Measurements from ENCODE around the gene PSMC4.

PSMC4 gene

DNA sequence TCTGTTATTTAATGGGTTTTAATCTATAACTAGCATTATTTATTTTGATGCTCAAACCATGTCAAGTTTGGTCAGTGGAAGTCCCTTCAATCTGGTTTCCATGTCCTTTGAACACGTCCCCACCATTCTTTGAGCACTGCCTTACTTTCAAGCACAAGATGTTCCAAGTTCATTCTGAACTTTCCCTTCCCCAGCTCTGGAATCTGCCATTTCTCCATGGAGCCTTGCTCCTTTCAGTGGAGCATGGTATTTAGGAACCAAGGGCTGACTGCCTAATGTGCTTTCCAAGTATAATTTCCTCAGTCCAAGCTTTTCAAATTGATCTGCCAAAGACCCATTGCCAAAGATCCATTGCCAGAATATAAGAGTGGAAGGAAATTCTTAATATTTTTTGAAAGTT, 24.8 kb downstream of the PSMC4 start:
- DNase-seq, result no peak

DNA sequence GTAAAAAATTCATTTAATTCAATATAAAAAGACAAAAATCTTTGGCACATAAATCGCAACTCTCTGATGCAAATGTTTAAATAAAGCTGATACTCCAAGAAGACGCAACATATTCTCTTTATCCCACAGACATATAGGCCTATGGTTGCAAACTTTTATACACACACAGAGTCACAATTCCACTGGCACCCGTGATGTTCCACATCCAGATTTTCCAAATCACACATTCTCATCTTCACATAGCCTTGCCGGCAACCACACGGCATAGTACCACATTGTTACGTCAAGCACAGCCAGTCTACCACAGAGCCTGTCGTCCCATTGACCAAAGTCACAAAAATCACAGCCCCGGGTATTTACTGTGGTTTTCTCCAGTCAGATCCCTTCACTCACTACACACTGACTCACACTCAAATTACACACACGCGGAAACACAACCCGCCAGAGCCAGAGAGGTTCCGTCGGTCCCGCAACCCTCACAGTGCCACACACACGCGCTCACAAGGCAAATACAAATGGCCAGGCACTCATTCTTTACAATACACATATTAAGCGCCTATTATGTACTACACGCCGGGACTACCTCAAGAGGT, 25.3 kb downstream of the PSMC4 start:
- DNase-seq, result no peak

DNA sequence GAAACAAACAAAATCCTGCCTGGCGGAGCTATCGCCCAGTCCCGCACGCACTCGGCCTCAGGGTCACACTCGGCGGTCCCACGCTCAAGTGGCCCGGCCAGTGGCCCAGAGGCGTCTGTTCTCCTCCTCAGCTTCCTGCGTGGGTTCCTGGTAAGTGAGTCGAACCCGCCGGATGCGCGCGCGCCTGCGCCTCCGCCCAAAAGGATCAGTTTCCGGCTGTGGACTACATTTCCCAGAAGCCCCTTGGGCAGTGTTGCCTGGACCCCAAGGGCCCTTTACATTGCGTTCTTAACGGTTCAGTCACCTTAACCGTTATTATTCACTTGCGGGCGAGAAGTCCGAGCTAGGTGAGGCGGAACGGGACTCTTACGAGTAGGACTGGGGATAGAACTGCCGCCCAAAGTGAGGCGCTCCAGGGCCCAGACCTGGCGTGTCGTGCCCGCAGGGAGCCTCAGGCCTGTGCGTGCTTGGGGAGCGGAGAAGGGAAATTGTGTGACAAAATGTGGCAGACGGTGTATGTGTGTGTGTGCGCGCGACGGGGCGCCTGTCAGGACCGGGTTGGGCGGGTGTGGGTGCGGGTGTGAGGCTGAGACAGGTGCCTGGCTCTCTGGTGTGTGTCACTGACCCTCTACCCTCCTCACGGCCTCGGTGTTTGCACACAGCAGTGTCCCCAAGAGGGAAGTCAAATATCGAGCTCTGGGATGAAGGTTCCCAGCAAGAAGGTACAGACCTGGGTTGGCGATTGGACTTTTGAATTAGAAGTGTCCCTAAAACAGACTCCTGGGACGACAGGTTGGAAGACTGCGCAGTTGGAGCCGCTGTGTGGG, 26.1 kb downstream of the PSMC4 start, which contains the start of gene ZNF546:
Gene ZNF546 (plus strand): TSS at position 250 of the 827 bp plus-strand sequence. CDS start 1,267 bp downstream, outside the sequence.
- peak; percentile 64 for DNase-seq

DNA sequence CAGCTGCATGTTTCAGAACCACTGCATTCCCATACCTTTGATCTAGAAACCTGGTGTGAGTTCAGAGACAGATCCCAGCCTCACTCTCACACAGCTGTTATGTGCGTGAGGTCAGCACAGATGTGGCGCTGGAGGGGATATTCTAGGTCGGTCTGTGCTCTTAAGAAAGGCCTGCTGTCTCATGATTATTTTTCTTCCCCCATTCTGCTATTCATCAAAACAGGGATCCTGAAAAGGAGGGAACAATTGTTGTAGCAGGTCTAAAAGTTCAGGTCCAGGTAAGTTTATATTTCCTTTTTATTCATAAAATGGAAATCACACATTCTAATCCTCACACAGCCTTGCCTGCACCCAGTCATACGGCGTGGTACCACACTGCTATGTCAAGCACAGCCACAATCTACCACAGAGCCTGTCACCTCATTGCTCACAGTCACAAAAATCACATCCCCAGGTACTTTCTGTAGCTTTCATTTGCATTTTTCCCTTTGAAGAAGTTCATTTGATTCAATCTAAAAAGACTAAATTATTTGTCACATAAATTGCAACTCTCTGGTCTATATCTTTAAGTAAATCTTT, 26.8 kb downstream of the PSMC4 start:
- DNase-seq, result no peak

DNA sequence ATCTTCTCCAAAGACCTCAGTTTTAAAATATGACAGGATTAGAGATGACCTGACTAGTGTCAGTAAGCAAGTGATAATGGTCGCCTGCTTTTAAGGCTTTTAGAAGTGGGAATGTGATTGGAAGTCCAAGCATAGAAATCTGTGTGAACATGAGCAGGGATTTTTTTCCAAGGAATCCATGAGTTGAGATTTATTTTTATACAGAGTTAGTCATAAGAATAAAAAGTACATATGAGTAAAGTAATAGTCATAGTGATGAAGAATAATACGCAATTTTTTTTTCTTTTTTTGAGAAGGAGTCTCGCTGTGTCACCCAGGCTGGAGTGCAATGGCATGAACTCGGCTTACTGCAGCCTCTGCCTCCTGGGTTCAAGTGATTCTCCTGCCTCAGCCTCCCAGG, 27.5 kb downstream of the PSMC4 start:
- DNase-seq, result no peak

DNA sequence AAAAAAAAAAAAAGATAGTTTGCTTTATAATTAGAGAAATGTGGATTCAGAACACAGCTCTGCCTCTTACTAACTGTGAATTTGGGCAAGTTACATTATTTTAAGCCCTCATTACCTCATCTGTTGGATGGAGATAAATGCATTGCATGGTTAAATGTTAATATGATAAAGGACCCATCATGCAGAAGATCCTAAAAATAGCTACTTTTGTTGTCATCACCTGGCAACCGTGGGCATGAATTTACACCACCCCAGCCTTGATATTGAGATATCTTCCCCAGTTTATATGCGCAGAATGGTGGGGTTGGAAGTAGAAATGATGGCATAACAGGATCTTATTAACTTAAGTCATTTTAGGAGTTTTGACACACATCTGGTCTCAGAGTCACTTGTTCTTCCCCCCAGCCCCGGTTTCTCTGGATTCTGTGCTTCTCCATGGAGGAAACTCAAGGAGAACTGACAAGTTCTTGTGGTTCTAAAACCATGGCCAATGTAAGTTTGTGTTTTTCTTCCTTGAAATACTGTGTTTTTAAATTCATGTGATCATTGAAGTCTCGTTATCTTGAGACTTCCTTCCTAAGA, 34.8 kb downstream of the PSMC4 start:
- no peak for DNase-seq

DNA sequence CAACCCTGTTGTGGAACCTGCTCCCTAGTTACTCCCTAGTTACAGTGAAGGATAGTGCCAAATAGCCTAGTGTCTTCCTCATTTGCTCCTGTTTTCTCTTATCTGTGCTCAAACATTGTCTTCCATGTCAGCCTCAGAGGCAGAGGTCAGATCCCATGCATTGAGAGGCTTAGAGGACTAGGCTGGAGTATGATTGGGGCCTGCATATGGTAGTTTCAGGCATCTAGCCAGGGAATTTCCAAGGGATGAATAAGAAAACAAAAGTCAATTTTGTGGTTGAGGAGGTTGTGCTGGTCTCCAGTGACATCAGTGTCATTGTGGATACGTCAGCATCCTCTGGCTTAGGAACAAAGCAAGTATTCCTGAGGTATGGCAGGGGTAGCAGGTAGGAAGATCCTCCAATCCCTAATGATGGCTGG, 35.3 kb downstream of the PSMC4 start:
- DNase-seq, result no peak

DNA sequence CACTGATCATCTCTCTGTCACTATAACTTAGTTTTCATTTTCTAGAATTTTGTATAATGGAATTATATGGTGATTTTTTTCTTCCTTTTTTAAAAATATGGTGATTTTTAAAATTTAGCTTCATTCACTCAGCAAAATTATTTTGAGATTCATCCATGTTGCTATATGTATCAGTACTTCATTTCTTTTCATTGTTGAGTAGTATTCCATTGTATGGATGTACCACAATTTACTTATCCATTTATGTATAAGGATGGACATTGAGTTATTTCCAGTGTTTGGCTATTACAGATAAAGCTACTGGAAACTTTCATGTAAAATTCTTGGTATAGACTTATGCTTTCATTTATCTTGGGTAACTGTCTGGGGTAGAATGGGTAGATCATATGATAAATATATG, 38.7 kb downstream of the PSMC4 start:
- no peak for DNase-seq

DNA sequence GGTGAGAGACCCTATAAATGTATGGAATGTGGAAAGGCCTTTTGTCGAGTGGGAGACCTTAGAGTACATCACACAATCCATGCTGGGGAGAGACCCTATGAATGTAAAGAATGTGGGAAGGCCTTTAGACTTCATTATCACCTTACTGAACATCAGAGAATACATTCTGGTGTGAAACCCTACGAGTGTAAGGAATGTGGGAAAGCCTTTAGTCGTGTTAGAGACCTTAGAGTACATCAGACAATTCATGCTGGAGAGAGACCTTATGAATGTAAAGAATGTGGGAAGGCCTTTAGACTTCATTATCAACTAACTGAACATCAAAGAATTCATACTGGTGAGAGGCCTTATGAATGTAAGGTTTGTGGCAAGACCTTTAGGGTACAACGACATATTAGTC, 43.0 kb downstream of the PSMC4 start:
- DNase-seq, result no peak

DNA sequence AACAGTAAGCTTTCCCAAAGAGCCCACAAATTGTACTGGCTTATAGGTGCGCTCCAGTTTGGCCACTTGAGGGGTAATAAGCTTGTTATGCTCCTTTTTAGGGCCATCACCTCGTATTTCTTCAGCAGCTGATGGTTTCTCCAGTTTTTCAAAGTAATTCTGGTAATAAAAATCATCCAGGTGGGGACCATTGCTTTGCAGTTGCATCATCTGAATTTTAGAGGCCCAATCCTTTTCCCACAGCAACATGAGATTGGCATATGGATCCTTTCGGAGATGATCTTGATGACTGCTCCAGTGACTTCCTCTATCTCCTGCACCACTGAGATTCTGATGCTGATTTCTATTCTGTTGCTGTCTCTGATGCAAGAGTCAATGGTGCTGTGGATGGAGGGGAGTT, 53.0 kb downstream of the PSMC4 start:
- DNase-seq, result no peak

DNA sequence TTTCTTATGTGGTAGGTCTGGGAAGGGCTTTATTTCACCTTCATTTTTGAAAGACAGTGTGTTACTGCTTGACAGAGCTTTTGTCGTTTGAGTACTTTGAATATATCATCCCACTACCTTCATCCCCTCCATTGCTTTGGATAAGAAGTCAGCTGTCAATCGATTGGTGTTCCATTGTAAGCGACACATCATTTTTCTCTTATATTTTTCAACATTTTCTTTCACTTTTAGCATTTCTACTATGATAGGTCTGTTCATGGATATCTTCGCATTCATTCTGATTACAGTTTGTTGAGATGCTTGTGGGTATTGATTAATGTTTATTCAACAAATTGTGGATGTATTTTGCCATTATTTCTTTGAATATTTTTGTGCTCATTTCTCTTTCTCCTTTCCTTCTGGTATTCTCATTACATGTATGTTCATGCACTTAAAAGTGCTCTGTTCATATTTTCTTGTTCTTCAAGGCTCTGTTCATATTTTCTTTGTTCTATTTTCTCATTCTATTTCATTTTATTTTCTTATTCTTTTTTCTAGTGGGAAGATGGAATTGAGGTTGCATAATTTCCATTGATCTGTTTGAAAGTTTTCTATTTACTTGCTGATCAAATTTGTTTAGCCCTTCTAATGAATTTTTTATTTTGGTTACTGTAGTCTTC, 55.1 kb downstream of the PSMC4 start:
- DNase-seq, result no peak

DNA sequence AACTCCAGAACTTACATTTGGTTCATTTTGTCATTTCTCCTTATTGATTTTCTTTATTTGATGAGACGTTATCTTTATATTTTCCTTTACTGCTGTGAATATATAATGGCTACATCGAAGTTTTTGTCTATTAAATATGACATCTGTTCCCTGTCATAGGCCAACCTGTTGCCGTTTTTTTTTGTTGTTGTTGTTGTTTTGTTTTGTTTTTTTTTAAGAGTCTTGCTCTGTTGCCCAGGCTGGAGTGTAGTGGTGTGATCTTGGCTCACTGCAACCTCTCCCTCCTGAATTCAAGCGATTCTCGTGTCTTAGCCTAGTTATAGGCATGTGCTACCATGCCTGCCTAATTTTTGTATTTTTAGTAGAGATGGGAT, 55.6 kb downstream of the PSMC4 start:
- DNase-seq, result no peak

All from NCI-H510A (cell line).